SH-SY5Y (cell line): ENCODE data around the gene AFP.
A peak's percentile ranks its signal among the peaks of the same experiment; 100 is the strongest.

Experiments
- GATA2 ChIP-seq: IDR thresholded peaks from 2 replicates; pipeline ENCODE4 v1.6.1; 2011; ENCODE audit warnings: mild to moderate bottlenecking, low read depth, low read length
- GATA3 ChIP-seq: IDR thresholded peaks from 2 replicates; pipeline ENCODE4 v1.6.1; 2011; ENCODE audit warnings: low read depth, mild to moderate bottlenecking, low read length, moderate library complexity

DNA sequence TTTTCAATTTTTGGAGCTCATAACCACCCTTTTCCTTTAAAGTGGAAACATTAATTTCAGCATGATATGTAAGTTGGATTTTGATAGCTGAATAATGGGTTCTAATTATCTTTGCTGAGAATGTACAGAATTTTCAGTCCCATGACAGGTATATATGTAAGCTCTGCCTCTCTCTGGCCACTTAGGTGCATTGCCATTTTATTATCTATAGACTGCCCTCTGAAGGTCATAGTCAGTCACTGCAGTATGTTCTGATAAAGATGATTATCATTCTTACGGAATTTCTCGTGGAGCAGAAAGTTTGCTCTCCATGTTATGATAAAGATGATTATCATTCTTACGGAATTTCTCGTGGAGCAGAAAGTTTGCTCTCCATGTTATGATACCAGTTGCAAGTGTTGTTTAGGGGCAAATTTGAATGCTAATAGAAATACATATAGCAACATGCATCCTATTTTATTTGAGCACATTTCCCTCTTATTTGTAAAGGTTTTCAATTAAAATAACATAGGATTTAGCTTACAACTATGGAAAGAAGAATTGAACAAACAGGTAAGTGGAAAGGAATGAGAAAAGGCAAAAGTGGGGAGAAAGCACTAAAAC lies 10.4 kb downstream of the AFP start:
- peak; percentile 50; the same call in 1 of the 2 replicates for TF ChIP-seq GATA2
- TF ChIP-seq GATA3 = peak; percentile 53; the same call in 1 of the 2 replicates
